CD4-positive, alpha-beta T cell treated with Interleukin-15 for 4 hours (primary cell): ENCODE results near the gene TMEM187.

Experiments used
- DNase-seq: peaks from one replicate; pipeline ENCODE4 v3.0.0-alpha.2; 2020; ENCODE audit warnings: low spot score

Gene TMEM187

DNA sequence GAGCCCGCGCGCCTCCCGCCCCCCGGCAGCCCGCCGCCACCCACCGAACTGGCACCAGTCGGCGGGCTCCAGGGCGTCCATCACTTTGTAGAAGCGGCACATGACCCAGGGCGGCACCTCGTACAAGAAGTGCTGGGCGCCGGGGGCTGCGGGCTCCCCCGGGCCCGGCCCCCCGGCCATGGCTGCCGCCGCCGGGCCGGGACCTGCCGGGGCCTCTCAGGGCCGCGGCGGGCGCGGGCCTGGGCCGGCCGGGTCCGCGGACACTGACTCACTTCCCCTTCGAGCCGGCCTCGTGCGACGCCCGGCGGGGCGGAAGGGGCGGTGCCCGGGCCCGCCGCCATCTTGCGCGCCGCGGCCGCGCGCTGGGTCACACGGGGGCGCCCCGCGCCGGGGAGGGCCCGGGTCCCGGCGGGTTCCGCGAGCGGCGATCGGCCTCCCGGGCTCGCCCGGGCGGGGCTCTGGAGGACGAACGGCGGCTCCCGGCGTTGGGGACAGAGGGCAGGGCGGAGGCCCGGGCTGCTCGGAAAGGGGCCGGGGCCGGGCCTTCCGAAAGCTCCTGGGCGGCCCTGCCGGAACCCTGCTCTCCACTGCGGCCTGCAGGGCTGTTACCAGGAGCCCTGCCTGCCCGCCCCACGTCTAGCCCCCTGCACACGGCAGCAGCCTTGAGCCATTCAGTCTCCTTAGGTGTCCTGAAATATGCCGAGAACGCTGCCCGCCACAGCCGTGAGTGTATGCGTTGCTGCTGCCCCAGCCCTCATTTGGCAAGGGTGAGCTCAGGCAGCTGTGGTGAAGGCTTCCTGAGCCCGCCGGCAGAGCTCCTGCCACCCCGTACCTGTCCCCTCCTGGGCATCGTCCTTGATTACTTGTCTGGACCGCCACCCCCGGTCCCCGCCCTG, 47.3 kb downstream of the TMEM187 start, which contains the start of gene IRAK1:
Gene IRAK1, minus strand, starts transcription at position 270 of the 896 bp plus-strand sequence. Its CDS starts 90 bp downstream, at position 180.
- DNase-seq: peak; percentile 47

DNA sequence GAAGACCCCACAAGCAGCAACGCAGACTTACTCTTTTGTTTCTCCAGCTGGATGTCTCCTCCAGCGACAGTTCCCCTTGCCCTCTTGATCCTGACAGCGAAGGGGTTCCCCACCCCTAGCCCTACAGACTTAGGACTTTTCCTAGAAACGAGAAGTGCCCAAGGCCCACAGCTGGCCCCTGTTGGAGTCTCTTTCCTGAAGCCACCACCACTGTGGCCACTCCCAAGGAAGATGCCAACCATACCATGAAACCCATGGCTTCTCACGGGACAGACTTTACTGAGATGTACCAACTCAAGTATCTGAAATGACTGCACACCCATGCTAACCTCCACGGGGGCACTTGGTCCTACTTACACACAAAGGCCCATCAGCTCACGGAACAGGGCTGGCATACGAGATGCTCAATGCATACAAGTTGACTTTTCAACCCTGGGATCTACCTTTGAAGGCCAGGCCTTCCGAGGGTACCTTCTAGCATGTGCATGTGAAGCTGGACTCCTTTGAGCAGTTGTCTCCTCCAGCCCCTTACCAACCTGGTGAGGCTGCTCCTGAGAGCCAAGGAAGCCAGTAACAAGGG, 48.1 kb downstream of the TMEM187 start:
- DNase-seq: no peak

- DNase-seq: no peak
Observed at GRCh38 chrX:154021131-154021611, 48.6 kb downstream of the TMEM187 start.

DNA sequence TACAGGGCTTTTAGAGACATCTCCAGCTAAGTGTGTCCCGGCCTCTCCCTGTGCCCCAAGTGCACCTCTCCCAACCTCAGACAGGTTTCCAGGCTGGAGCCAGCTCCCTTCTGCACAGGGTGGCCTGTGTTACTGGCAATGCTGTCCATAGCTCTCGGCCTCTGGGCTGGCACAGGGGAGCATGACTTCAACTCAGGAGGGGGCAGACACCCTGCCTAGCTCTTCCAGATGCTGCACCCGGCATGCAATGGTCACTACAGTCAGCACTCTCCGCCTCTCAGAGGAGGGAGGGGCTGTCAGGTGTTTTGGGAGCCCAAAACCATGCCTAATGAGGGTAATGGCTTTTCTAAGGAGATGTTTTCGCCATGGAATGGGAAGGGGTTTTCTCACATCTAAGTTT, 49.6 kb downstream of the TMEM187 start:
- no peak for DNase-seq

GRCh38 chrX:154023276-154024000, 50.9 kb downstream of the TMEM187 start:
- DNase-seq: no peak

DNA sequence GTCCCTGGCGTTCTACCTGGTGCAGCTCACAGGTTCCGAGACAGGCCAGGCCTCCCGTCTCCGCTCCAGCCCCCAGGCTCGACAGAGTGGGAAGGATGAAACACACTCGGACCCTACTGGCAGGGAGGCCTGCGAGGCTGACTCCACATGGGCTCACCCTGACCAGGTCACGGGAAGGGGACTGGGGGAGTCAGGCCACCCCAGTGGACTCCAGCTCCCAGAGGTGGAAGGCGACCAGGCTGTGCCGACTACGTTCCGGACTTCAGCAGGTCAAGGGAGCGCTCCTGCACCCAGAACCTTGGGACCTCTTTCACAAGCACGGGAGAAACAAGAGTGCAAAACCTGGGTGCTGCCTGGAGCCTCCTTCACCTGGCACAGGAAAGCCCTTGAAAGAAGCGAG, 51.7 kb downstream of the TMEM187 start:
- no peak for DNase-seq

DNA sequence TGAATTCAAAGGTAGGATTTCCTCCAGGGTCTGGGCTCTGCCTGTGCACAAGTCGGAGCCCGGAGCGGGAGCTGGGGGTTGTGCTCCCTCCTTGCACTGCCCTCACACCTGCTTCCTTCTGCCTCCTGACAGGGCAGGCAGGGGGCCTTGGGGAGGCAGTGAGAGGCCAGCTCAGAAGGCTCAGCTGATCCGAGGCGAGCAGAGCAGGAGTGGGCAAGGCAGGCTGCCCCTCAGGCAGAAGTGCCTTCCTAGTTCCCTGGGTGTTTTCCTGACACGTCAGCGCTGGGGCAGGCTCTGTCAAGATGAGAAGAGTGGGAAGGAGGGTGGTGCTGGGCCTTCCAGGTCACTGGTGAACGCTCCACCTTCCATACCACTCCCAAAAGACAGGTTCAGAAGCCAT, 52.7 kb downstream of the TMEM187 start:
- DNase-seq: no peak

DNA sequence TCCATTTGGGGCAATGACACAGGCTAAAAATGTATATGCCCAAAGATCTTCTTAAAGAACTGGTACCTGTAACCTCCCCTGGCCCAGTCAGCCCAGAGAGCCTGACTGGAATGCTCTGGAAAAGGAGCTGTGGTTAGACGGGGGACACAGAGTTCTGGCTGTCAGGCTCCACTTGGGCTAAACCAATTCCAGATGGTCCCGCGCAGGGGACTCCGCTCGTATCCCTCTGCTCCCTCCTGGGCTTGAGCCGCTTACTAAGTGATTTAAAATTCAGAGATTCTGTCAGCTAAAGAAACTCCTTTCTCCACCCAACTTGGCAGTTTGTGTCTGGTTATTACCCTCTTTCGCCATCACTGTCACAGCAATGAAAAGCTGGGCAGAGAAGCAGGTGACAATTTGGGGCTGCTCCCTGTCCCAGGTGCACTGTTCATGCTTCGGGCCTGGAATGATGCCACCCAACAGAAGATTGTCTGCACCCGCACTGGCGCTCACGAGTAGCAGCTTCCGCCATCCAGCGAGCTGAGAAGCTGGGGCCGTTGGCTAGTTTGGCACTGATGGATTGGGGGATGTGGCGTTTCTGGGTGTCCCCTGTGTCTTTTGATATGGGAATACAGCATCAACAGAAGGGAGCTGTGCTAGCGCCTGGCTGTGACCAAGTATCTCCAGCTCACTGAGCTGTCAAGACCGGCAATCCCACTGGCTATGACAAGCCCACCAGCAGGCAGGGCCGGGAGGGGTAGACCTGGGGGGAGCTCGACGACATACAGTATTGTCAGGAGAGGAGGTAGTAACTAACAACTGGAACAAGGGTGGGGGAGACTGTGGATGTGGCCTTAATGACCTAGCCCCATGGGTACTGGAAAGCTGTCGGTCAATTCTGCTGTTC, 53.8 kb downstream of the TMEM187 start:
- no peak for DNase-seq

DNA sequence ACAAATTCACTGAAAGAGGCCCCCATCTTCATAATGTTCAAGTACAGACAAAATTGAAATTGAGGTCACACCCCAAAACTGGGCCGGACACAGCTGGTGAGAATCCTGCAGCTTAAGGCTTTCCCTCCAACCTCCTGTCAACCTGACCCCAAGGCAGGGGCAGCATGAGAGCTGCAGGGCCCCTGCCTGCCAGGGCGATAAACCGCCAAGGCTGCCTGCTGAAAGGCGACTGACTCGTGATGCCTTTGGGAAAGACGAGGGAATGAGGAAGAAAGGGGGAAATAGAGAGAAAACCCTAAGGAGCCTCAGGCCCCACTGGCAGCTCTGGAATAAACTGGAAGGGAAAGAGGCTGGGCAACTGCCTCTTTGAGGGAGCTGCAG, 54.5 kb downstream of the TMEM187 start:
- no peak for DNase-seq

- no peak for DNase-seq
Observed at GRCh38 chrX:154027986-154028385, 55.4 kb downstream of the TMEM187 start.

DNA sequence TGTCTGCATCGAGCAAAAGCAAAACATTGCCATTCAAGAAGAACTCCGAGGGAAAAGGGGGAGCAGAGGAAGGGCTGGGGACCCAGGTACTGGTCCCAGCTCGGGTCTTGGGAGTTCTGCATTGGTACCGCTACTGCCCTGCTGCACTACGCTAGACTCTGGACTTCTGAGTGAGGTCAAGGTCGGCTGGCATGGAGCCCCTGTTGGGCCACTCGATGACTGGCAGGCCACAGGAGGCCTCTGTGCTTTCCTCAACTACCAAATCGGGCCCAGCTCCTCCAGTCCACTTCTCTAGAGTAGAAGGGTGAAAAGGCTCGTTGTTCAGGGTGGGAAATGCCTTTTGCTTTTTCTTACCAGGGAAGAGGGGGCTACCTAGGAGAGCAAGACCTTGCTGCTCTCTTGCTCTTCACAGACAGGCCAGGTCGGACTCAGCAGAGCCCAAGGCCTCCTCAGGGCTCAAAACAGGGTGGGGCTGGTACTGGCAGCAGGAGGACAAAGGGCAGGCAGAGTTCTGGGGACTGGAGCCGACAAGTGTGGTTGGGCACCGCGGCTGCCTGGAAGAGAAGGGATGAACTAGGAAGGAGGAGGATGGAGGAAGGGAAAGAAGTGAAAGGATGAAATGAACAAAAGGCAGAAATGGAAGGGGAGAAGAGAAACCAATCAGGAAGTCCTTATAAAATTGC, 56.1 kb downstream of the TMEM187 start:
- no peak for DNase-seq

GRCh38 chrX:154029439-154029838, 56.9 kb downstream of the TMEM187 start:
- no peak for DNase-seq

- no peak for DNase-seq
Observed at GRCh38 chrX:154030266-154030665, 57.7 kb downstream of the TMEM187 start.

DNA sequence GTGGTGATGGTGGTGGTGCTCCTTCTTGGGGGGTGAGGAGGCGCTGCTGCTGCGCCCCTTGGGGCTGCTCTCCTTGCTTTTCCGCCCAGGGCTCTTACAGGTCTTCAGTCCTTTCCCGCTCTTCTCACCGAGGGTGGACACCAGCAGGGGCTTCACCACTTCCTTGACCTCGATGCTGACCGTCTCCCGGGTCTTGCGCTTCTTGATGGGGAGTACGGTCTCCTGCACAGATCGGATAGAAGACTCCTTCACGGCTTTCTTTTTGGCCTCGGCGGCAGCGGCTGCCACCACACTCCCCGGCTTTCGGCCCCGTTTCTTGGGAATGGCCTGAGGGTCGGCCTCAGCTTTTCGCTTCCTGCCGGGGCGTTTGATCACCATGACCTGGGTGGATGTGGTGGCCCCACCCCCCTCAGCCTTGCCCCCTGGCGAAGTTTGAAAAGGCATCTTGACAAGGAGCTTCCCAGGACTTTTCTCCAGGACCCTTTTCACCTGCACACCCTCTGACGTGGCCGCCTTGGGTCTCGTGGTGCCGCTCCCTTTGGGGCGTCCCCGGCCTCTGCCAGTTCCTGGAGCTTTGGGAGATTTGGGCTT, 58.3 kb downstream of the TMEM187 start:
- DNase-seq: no peak

- DNase-seq: no peak
Observed at GRCh38 chrX:154032160-154032559, 59.6 kb downstream of the TMEM187 start.

- DNase-seq: no peak
Observed at GRCh38 chrX:154032653-154033052, 60.1 kb downstream of the TMEM187 start.
